ENCODE data around the gene AMBRA1. TPM values are rescaled to one million over a fixed set of nuclear protein-coding genes. Genes with fewer than 3 reads are reported as not detected.

AMBRA1 gene
- total RNA-seq, 4 donors from 2014 or later = 43.4 to 48.9 (median 46.3) TPM

GRCh38 chr11:46553814-46554212, 40.0 kb downstream of the AMBRA1 start:
- Histone ChIP-seq H3K9me3 (no peaks in the 10 kb centered on the region), H3K4me3 (no peak overlapping the region), H3K36me3 (no peaks in the 10 kb centered on the region), H3K4me1 (peaks cover 25 to 39% (median 36%) of the 10 kb centered on the region in 4 donors), H3K27ac (peak overlapping the region; percentile 81 to 88 (median 86)), H3K27me3 (no peaks in the 10 kb centered on the region)
- no peak for TF ChIP-seq POLR2AphosphoS5 (IDR thresholded peaks at IDR 0.05)
- TF ChIP-seq CTCF (IDR thresholded peaks at IDR 0.05) = no peak
- TF ChIP-seq POLR2A (IDR thresholded peaks at IDR 0.05) = no peak
- TF ChIP-seq EP300 (IDR thresholded peaks at IDR 0.05; ENCODE audit: low read depth) = no peak
- in situ Hi-C loops (cut with MboI; ENCODE audit: low pct_ligation_motif_present in 1 of 4, low pct_unique_long_range_greater_than_20kb in 1 of 4, low sequenced_read_pairs in 3 of 4) (no loop called here), intact Hi-C loops (cut with DNase I; ENCODE audit: low total_unique reads) (no loop called here)
- no peak for DNase-seq
- 10 to 13% methylated on average over 1 of the region's 1 CpG for WGBS, 2 donors (ENCODE audit: low coverage in 1 of 2)

GRCh38 chr11:46551261-46551660, 42.6 kb downstream of the AMBRA1 start:
- no peak for DNase-seq
- Histone ChIP-seq H3K27me3 (no peaks in the 10 kb centered on the region), H3K27ac (no peak overlapping the region), H3K36me3 (peaks cover 0 to 16% (median under 1%) of the 10 kb centered on the region in 4 donors), H3K4me1 (peaks cover 25 to 37% (median 35%) of the 10 kb centered on the region in 4 donors), H3K9me3 (no peaks in the 10 kb centered on the region), H3K4me3 (no peak overlapping the region)
- in situ Hi-C loops (cut with MboI; ENCODE audit: low pct_ligation_motif_present in 1 of 4, low pct_unique_long_range_greater_than_20kb in 1 of 4, low sequenced_read_pairs in 3 of 4) = no loop called here
- TF ChIP-seq EP300 (IDR thresholded peaks at IDR 0.05; ENCODE audit: low read depth) = no peak
- TF ChIP-seq CTCF (IDR thresholded peaks at IDR 0.05) = no peak
- TF ChIP-seq POLR2A (IDR thresholded peaks at IDR 0.05) = no peak
- no peak for TF ChIP-seq POLR2AphosphoS5 (IDR thresholded peaks at IDR 0.05)
- 96 to 98% methylated on average over 7 of the region's 7 CpGs for WGBS, 2 donors (ENCODE audit: low coverage in 1 of 2)
- intact Hi-C loops (cut with DNase I; ENCODE audit: low total_unique reads) = no loop called here

GRCh38 chr11:46547579-46547978, 46.2 kb downstream of the AMBRA1 start:
- DNase-seq = no peak
- intact Hi-C loops (cut with DNase I; ENCODE audit: low total_unique reads) (no loop called here), in situ Hi-C loops (cut with MboI; ENCODE audit: low pct_ligation_motif_present in 1 of 4, low pct_unique_long_range_greater_than_20kb in 1 of 4, low sequenced_read_pairs in 3 of 4) (loop anchor here in 3 of 4 donors (25.0 kb wide), 3 partner anchors 135 to 310 kb away; partner anchors contain the start of genes CHRM4 (in 2 of the 3) and MDK (in 2 of the 3))
- TF ChIP-seq POLR2AphosphoS5 (IDR thresholded peaks at IDR 0.05) (no peak), CTCF (IDR thresholded peaks at IDR 0.05) (no peak), EP300 (IDR thresholded peaks at IDR 0.05; ENCODE audit: low read depth) (no peak), POLR2A (IDR thresholded peaks at IDR 0.05) (no peak)
- H3K4me1 ChIP-seq = peaks cover 0 to 3% (median 1%) of the 10 kb centered on the region in 4 donors
- H3K9me3 ChIP-seq = no peaks in the 10 kb centered on the region
- H3K36me3 ChIP-seq = peaks cover 0 to 27% (median 8%) of the 10 kb centered on the region in 4 donors
- H3K27me3 ChIP-seq = no peaks in the 10 kb centered on the region
- no peak overlapping the region for H3K27ac ChIP-seq
- 62 to 77% methylated on average over 5 of the region's 5 CpGs for WGBS, 2 donors (ENCODE audit: low coverage in 1 of 2)
- H3K4me3 ChIP-seq = no peak overlapping the region

GRCh38 chr11:46543564-46543963, 50.3 kb downstream of the AMBRA1 start:
- intact Hi-C loops (cut with DNase I; ENCODE audit: low total_unique reads) = no loop called here
- 43% methylated on average over 1 of the region's 1 CpG; no CpG with 5 or more reads in 1 of the 2 donors for WGBS, 2 donors (ENCODE audit: low coverage in 1 of 2)

More at GRCh38 chr11:46543564-46543963, 50.3 kb downstream of the AMBRA1 start:
- Histone ChIP-seq H3K36me3 (peaks cover 0 to 48% (median 10%) of the 10 kb centered on the region in 4 donors), H3K9me3 (no peaks in the 10 kb centered on the region), H3K27me3 (no peaks in the 10 kb centered on the region), H3K27ac (no peak overlapping the region), H3K4me1 (peaks cover 0 to 16% (median 9%) of the 10 kb centered on the region in 4 donors), H3K4me3 (no peak overlapping the region)
- DNase-seq = no peak
- TF ChIP-seq CTCF (IDR thresholded peaks at IDR 0.05) (no peak), POLR2AphosphoS5 (IDR thresholded peaks at IDR 0.05) (no peak)
- in situ Hi-C loops (cut with MboI; ENCODE audit: low pct_ligation_motif_present in 1 of 4, low pct_unique_long_range_greater_than_20kb in 1 of 4, low sequenced_read_pairs in 3 of 4) = loop anchor here in 3 of 4 donors (25.0 kb wide), 3 partner anchors 131 to 306 kb away; partner anchors contain the start of genes CHRM4 (in 2 of the 3) and MDK (in 2 of the 3)

Measured in transverse colon (tissue), 4 donors.